HG03139 (cell line): ENCODE data around the gene RND2.
"Not testable (repeated sequence)": the region's sequence is repeated elsewhere in the genome, so short reads cannot be mapped to it uniquely, and the experiment has no call there.

Source experiments
- ATAC-seq: cut with Tn5 transposase; IDR thresholded peaks from one replicate; pipeline ENCODE4 v1.9.1; 2021; ENCODE audit not compliant: unreplicated experiment

RND2 gene

DNA sequence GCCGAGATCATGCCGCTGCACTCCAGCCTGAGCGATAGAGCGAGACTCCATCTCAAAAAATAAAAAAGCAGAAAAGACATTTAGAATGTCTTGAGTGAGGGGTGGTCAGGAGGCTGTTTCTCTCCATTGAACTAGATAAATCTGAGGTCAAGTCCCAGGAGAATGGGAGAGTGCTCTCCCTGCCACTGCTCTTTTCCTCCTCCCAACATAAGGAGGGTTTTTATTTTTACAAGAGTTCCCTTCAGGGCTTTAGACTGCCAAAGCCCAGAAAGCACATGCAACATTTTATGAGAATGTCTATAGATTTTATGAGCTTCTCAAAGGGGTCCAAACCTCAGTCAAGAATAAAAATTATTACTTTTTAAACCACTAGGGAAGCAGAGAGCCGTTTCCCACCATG lies 1.6 kb downstream of the RND2 start:
- ATAC-seq = no peak

DNA sequence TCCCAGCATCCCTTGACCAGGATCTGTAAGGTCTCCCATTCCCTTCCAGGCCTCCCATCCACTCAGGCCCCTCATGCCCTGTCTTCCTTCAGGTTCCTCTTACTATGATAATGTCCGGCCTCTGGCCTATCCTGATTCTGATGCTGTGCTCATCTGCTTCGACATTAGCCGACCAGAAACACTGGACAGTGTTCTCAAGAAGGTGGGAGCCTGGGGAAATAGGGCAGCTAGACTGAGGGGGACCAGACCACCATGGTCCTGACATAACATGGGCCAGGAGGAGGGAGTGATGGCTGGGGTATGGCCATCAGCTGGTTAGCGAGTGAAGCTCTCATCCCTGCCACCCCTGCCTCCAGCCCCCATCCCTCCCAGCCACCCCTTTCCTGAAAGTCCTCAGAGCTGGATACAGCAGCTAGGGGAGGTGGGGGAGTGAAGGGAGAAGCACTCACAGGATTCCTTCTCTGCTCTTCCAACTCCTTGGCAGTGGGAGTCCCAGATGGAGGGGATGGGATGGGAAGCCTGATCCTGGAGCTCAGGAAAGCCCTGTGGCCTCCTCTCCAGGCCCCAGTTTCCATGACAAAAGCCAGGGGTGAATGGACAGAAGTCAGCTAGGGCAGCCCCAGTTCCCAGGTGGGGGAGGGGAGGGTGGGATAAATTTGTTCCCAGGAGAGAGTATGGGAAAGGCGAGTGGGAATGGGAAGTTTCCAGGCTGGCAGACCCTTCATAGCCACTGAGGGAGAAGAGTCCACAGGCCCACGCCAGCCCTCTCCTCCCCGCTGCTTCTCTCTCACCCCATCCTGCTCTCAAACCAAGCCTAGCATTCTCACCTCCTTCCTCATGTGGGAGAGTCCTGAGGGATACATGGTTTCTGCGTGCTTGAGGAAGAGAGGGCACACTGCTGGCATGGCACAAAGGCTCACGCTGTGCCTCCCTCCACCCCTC lies 2.3 kb downstream of the RND2 start:
- no peak for ATAC-seq

DNA sequence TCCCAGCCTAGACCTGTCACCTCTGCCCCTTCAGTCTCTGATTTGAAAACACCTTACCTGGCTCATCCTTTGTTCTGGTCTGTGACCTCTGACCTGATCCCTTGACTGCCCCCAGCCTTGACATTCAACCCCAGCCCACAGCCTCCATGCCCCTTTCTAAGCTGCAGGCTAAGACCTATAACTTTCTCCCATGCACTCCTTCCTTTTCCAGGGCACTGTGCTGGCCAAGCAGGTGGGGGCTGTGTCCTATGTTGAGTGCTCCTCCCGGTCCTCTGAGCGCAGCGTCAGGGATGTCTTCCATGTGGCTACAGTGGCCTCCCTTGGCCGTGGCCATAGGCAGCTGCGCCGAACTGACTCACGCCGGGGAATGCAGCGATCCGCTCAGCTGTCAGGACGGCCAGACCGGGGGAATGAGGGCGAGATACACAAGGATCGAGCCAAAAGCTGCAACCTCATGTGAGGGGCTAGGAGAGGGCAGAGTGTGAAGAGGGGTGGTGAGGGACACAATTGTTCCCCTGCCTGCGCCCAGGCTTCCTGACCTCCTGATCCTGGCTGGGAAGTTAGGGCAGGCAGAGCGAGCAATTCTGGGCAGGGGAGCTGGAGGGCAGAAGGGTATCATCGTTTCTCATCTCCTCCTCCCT lies 3.3 kb downstream of the RND2 start:
- ATAC-seq = no peak

DNA sequence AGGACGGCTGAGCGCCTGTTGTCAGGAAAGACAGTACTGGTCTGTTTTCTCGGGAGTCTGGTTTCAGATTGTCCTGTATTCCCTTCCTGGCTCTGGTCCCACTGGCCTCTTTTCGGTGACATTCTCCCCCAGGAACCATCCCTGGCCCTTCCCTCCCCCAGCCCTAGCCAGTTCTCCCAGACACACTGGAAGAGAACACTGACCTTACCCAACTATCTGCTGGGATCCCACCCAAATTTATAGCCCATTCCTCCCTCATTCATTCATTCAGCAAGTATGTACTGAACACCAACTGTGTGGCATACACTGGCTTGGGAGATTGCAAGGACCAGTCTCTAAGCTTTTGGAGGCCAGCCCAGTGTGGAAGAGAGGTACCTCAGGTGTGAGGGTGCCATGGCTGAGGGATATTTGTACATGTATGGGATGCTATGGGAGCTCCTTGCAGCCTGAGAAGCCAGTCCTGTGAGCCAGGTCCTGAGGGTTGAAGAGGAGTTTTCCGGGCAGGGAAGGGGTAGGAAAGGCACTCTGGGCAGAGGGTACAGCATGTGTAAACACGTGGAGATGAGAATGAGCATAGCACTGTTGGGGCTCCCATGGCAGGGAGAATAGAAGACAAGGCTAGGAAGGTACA lies 5.2 kb downstream of the RND2 start:
- no peak for ATAC-seq

DNA sequence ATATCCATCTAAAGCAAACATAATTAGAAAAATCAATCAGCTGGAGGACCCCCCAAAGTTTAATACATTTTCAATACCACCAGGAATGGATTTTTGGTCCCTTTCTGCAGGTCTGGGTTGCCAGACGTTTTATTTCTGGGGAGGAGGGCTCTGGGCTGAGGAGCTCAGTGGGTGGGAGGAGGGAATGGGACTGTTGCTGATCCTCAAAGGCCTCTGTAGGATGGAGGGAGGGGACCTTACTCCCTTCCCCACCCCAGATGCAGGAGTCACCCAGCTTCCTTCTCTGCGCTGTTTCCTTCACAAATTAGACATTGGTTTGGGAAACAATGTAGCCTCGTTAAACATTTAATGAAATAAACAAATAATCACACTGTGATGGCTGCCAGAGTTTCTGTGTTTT lies 6.6 kb downstream of the RND2 start:
- ATAC-seq = no peak

DNA sequence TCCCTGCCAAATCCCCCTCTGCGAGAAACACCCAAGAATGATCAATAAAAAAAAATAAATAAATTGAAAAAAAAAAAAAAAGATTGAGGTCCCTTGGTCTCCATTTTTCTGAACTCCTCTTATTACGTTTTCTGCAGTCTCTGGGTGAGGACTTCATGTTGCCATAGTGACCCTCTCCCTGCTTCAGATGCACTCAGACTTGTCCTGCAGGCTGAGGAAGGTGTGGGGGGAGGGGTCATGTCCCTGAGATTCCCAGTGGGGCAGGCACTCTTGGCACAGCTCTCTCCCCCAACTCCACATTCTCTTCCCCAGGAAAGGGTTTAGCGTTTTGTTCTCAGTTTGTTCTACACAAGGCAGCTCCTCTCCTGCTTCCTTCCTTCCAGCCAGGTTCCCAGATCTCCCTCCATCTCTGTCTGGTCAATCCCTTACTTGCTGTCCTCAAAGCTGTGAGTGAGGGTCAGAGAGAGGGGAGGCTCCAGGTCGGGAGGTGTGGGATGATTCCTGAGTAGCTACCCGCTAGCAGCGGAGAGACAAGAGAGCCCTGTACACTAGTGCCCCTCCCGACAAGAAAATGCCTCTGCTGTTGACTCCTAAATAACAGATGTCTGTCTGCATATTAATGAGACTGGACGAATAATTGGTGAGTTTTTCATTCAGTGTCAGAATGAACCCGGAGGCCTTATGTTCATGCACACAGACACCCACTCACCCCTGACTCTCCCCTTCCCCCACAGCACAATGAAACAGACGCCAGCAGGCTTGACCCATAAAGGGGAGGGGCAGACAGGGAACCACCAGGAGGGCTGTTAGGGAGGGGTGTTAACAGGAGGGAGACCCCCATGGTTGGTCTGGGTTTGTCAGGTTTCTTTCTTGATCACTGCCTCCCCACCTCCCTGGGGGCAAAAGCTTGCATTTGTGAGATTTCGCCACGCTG lies 9.2 kb downstream of the RND2 start:
- ATAC-seq = no peak

DNA sequence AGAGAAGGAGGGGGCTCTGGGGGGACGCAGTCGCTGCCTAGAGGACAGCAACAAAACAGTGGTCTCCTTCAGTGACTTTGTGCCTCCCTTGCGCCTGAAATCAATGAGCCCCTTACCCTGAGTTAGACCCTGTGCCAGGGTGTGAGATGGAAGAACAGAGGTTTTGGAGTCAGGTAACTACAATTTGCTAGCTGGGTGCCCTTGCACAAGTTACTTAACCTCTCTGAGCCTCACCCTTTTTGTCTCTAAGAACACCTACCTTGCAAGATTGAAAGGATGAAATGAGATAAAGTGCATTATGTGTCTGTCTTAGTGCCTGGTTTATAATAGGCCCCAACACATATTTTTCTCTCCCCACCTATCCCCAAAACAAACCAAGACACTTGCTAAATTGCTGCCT lies 9.9 kb downstream of the RND2 start:
- ATAC-seq = no peak

DNA sequence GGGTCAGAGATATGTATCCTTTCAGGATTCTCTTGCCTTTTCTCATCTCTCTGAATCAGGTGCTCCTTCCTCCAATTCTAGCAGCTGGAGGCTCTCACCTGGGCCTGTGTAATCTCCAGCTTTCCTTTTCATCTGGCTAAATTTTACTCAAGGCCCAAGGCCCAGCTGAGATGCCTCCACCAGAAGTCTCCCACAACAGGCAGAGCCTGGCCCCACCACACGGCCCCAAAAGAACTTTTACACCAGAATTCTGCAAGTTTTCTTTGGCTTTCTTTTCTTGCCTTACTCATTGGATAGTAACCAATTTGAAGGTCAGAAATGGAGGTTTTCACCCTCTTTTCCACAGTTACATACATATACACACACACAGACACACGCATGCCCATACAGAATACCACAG lies 14.6 kb downstream of the RND2 start:
- no peak for ATAC-seq

DNA sequence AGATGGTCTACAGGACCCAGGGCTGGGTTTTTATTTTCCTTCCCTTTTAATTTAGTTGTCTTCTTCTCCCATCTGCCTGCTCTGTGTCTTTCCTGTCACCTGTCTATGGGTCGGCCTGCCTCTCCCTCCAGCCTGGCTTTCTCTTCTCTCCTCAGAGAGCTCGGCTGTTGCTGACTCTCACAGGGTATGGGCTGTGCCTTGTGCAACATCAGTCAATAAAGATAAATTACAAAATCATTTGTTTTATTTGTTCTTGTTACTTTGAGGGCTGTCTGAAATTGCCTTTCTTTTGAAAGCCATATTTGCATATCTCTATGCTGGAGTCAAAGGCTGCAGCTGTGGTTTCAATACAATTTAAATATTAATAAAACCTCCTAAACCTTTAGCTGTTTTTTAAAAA lies 15.6 kb downstream of the RND2 start:
- no peak for ATAC-seq

DNA sequence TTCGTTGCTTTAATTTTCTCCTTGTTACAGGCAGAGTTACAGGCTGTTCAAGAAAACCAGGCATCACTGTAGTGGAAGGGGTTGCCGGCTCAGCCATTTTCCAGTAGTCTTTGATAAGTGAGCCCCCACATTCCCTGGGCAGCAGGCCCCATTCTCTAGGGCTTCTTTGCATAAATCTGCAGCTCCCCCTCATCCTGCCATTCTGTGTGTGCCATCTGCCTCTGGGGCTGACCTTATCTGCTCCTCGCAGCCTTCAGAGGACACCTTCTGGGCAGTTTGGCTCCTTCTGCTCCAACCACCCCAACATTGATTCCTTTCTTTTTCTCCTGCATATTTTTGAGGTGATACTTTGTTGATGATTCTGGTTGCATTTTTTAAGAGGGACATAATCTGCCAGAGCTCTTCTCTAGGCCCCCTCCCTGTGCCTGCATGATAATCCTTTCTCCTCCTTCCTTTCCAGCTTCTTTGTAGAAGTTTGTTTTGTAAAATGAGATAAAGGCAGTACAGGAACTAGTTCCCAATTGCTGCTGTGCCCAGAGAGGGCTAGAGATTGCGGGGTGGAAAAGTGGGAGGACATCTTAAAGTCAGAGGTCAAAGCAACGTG lies 17.1 kb downstream of the RND2 start:
- no peak for ATAC-seq

DNA sequence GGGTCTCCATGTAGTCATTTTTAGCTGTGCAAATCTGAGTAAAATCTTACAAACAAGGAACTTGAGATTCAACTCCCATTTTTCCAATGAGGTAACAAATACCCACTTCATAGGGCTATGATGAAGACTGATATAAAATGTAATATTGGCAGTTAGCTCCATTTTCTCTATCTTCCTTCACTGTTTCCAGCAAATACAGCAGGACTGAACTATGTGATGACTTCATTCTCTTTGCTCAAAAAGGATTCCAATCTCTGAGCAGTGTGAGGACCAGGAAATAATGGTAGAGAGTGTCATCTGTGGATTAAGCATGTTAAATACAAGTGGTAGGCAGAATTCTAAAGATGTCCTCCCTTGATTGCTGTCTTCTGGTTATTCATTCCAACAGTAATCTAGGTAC lies 18.3 kb downstream of the RND2 start:
- ATAC-seq = no peak

DNA sequence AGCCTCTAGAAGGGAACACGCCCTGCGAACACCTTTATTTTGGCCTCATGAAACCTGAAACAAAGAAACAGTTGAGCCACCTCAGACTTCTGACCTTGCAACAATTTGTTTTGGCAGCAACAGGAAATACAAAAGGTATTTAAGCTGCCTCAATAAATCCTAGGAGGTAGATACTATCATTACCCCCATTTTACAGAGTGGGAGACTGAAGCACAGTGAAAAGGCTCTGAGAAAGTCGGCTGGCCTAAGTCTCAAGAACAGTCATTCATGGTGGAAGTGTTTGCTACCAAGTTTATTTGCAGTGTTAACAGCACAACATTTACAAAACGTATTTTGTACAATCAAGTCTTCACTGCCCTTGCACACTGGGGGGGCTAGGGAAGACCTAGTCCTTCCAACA lies 19.0 kb downstream of the RND2 start:
- no peak for ATAC-seq

DNA sequence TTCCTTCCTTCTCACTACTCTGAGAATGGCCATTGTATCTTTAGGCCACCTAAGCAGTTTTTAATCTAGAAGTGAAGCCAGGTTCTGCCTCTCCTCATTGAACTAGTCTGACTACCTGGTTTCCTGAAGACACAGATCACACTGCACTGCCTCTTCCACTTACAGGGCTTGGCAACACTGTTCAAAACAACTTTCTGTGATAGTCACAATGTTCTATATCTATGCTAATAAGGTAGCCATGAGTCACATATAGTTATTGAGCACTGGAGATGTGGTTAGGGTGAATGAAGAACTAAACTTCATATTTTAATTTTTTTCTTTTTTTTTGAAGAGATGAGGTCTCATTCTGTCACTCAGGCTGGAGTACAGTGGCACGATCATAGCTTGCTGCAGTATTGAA lies 26.9 kb downstream of the RND2 start:
- no peak for ATAC-seq

DNA sequence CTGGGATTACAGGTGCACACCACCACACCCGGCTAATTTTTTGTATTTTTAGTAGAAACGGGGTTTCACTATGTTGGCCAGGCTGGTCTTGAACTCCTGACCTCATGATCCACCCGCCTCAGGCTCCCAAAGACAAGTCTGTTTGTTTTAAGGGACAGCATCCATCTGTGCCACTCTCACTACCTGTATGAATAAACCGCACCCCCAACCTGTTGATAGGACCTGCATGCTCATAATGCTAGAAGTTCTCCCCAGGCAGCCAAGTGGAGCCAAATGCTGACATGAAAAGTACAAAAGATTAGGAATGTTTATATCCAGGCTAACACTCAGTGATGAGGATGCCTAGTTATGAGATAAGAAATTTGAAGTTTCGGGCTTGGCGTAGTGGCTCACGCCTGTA lies 28.0 kb downstream of the RND2 start:
- ATAC-seq = not testable (repeated sequence)

DNA sequence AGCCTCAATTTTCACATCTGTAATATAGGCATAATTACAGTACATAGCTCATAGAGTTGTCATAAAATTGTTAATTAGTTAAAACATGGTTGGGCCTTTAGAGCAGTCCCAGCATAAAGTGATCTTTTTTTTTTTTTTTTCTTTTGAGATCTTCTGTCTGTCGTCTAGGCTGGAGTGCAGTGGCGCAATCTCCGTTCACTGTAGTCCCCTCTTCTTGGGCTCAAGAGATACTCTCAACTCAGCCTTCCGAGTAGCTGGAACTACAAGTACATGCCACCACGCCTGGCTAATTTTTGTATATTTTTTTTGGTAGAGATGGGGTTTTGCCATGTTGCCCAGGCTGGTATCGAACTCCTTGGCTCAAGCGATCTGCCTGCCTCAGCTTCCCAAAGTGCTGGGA lies 31.0 kb downstream of the RND2 start:
- no peak for ATAC-seq

DNA sequence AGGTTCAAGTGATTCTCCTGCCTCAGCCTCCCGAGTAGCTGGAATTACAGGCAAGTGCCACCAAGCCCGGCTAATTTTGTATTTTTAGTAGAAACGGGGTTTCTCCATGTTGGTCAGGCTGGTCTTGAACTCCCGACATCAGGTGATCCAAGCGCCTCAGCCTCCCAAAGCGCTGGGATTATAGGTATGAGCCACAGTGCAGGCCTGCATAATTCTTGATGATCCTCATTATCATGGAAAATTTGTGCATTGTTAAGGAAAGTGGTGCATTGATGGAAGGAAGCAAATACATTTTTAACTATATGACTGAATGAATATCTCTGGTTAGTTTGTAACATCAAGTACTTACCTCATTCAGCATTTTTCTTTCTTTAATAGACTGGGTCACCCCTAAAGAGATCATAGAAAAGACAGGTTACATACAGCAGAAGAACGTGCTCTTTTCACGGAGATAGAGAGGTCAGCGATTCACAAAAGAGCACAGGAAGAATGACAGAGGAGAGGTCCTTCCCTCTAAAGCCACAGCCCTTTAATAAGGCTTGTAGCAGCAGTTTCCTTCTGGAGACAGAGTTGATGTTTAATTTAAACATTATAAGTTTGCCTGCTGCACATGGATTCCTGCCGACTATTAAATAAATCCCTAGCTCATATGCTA lies 38.1 kb downstream of the RND2 start:
- no peak for ATAC-seq

DNA sequence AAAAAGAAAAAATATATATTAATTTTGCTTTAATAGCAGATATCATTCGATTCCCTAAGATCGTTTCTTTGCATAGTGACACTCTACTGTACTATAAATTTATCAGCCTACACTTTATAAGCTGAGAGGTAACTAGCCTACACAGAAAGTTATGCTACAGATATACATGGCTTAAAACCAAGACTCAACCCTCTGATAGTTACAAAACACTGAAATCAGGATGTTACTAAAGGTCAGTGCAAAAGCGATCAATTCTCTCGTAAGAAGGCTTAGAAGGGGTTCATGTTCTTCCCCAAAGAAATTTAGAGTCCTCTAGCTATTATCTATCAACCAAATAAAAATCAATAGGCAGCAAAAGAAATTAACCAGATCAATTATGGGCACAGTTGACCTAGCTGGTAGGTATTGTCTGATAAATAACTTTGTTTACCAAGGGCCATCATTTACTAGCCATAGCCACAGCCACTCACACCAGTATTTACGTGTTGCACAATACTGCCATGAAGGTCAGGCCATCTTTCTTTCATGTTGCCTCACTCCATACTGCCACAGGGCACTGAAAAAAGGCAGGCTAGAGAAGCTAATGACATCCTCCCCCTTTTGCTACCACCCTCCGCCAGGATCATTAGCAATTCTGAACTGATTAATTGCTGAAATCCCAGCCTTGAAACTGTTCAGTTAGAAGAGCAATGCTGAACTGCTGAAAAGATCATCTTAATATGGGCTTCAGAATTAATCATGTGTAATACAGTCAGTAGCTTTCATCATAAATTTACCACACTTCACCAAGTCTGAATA lies 43.7 kb downstream of the RND2 start:
- ATAC-seq = no peak

DNA sequence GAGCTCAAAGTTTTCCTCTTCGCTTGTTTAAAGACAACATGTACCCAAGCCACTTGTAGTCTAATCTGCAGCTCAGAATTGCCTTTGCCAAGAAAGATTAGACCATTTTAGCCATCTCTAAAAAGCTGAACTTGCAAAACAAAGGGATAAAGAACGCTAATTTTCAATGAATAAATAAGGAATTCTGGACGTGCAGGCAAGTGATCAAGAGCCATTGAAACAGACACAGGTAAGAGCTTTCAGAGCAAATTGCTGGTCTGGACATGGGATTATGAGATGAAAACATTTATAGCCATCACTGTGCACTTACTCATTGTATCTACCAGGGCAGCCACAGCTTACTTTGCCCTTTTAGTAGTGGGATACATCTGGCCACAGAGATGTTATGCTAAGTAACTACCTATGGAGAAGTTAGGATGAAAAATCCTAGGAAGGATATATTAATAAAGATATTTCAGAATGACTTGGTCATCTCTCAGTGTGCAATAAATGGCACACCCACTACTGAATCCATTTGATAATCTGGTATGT lies 44.4 kb downstream of the RND2 start:
- ATAC-seq = no peak

DNA sequence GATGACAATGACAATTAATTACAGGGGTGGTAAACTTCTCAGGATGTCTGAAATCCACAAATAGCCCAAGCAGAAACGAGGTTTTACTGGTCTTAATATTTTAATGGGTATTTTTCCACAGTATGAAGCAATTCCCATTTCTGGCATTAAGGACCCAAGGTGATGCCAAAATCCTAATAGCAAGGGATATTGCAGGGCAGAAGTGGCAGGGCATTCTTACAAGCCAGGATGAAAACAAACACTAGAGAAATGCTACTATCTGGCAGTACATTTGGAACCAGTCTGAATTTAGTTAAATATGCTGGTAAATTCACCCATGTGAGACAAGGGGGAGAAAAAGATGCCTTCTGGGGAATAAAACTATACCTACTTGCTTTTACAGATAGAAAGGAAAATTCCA lies 45.2 kb downstream of the RND2 start:
- ATAC-seq = no peak
